Fibroblast of skin of left quadriceps (primary cell): ENCODE results near the gene COASY.

Experiments used
- DNase-seq, 2 experiments: peaks; one replicate each; pipeline ENCODE4 v3.0.0-alpha.2; 2013; ENCODE audit warnings: low read depth in 2 of 2

COASY gene

DNA sequence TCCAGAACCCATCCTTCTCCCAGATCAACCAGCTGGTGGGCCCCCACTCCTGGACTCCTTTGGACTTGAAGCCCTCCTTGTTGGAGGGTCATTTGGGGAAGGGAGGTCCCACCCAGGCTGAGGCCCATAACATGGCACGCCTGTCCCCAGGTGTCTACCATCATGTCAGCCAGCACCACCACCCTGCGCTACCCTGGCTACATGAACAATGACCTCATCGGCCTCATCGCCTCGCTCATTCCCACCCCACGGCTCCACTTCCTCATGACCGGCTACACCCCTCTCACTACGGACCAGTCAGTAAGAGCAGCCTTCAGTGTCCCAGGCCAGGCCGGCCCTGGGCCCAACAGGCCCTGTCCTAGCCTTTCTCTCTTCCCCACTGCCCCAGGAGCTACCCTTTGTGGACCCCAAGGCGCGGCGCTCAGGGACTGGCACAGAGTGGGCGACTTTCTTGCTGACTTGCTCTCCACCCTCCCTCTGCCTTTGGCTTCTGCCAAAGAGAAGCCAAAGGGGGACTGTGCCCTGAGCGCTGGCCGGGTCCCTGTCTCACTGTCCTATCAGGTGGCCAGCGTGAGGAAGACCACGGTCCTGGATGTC is 51.8 kb downstream of the COASY start:
- no peak for DNase-seq
